OCI-LY3 (cell line): ENCODE results near the gene COMMD1.
"Not testable (repeated sequence)": the region's sequence is repeated elsewhere in the genome, so short reads cannot be mapped to it uniquely, and the experiment has no call there.

Experiments
- CTCF ChIP-seq: fragments of 200-600, 300-600 bp; sonication (generic); IDR thresholded peaks from 2 replicates; pipeline ENCODE4 v1.5.1; 2014; ENCODE audit warnings: antibody characterized with exemption, low read length, low read depth
- EZH2phosphoT487 ChIP-seq: fragments of 200-600 bp; shearing (Covaris generic); IDR thresholded peaks from 2 replicates; pipeline ENCODE4 v1.6.1; 2018; ENCODE audit warnings: antibody characterized with exemption, mixed run types, low read depth

- not testable (repeated sequence) for TF ChIP-seq CTCF, EZH2phosphoT487
These were observed 136.4 kb downstream of the COMMD1 start for GRCh38 chr2:62041701-62042385.
